Kidney tubule cell (primary cell): ENCODE measurements around the gene EEFSEC.

ENCODE experiments used
- DNase-seq: peaks from one replicate; pipeline ENCODE4 v3.0.0-alpha.2; 2018; ENCODE audit warnings: low spot score

The EEFSEC gene, protein sequence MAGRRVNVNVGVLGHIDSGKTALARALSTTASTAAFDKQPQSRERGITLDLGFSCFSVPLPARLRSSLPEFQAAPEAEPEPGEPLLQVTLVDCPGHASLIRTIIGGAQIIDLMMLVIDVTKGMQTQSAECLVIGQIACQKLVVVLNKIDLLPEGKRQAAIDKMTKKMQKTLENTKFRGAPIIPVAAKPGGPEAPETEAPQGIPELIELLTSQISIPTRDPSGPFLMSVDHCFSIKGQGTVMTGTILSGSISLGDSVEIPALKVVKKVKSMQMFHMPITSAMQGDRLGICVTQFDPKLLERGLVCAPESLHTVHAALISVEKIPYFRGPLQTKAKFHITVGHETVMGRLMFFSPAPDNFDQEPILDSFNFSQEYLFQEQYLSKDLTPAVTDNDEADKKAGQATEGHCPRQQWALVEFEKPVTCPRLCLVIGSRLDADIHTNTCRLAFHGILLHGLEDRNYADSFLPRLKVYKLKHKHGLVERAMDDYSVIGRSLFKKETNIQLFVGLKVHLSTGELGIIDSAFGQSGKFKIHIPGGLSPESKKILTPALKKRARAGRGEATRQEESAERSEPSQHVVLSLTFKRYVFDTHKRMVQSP

GRCh38 chr3:128153156-128154041 lies at the start of gene EEFSEC:
TSS of gene EEFSEC (plus strand) at chr3:128153481. CDS start at chr3:128153508, 27 bp downstream.
- peak; percentile 84 for DNase-seq

DNA sequence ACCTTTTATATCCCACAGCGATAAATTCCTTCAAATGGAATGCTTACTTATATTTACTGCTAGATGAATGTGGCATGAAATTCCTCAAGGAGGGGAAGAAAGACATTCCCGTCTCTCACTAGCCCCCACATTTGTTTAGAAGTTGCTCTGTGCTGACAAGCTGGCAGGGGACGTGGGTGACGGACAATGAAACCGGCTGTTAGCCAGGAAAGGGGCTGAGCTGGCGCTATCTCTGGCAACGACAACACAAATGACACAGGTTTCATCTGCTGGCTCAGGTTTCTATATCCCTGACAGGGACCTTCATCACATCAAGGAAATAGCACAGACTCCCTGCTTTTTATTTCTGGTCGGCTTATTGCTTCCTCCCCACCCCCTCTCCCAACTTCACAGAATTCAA lies 45.4 kb upstream of the EEFSEC start:
- DNase-seq: no peak

DNA sequence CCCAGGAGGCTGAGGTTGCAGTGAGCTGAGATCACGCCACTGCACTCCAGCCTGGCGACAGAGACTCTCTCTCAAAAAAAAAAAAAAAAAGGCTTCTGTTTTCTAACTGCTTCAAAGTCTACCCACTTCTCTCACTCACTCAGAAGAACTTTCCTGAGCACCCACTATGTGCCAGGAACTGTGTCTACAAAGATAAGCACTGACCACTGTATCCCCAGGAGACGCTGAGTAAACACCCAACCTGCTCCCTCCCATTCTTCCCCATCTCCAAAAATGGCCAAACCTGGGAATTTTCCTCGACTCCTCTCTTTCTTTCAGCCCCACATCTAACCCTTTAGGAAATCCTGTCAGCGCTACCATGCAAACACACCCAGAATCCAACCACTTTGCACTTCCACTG lies 42.1 kb upstream of the EEFSEC start:
- no peak for DNase-seq

- DNase-seq: peak; percentile 92
These were observed 40.8 kb upstream of the EEFSEC start for GRCh38 chr3:128112357-128112968.

DNA sequence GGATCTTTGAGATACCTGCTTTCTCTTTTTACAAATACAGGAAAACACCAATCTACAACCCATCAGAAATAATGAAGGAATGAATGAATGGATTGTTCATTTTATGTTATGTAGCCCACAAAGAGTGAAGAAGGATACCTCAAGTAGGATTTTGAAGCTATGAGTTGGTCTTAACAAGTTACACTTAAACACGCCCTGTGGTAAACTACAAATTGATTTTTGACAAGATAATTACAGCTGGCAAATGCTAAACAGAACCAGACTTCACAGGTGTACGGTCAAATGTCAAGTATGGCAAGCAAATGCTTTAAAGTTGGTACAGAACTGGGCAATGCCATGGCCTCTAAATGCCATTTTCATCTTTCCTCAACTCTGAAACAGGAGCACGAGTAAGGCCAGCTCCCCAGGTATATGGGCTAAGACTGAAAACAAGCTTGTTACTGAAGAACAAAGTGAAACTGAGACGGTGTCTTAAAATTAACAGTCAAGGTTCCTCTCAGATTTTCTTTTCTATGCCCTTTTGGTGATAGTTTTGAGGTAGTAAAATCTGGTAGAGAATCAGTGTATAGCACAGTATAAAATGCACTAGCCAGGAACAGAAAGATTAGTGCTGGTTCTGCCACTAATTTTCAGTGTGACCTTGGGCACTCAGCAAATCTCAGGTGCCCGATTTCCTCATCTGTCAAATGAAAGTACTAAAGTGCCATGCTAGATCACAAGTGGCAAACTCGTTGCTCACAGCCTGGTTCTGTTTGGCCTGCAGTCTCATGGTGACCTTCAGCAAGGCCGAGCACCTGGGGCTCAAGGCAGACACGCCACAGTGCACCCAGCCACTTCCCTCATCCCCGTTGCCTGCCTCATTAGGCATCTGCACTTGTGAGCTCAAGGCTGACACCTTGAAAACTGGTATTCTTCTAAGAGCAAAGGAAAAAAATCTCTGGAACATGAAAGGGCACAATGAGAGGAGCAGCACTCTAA lies 39.2 kb upstream of the EEFSEC start:
- DNase-seq: peak; percentile 70

DNA sequence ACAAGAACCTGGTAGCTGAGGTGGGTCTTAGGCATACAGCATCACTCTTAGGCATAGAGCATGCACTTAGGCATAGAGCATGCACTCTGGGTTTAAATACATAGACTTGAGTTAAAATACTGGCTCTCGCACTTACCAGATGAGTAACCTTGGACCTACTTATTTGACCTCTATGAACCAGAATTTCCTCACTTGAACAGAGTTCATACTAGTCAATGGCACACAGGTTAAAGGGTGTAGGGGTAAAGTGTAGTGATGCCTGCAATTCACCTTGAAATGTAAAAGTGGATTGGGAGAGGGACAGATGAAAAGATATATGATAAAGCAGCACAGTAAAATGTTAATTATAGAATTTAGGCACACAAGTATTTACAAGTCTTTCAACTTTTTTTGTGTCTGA lies 31.3 kb upstream of the EEFSEC start:
- no peak for DNase-seq

DNA sequence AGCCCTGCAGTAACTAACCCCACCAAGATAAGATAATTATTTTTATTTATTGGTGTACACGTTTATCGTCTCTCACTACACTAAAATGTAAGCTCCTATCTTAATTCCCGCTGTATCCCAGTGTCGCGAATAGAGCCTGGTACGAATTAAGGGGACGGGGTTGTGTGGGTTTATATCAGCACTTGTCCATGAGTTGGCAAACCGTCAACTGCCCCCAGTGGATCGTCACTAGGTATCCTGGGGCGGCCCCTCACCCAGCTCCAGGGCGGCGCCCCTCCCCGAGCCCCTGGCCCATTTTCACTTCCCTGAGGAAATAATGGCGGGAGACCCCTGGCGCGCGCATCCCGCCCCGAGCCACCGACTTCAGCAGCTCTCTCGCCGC lies 30.1 kb upstream of the EEFSEC start:
- no peak for DNase-seq

DNA sequence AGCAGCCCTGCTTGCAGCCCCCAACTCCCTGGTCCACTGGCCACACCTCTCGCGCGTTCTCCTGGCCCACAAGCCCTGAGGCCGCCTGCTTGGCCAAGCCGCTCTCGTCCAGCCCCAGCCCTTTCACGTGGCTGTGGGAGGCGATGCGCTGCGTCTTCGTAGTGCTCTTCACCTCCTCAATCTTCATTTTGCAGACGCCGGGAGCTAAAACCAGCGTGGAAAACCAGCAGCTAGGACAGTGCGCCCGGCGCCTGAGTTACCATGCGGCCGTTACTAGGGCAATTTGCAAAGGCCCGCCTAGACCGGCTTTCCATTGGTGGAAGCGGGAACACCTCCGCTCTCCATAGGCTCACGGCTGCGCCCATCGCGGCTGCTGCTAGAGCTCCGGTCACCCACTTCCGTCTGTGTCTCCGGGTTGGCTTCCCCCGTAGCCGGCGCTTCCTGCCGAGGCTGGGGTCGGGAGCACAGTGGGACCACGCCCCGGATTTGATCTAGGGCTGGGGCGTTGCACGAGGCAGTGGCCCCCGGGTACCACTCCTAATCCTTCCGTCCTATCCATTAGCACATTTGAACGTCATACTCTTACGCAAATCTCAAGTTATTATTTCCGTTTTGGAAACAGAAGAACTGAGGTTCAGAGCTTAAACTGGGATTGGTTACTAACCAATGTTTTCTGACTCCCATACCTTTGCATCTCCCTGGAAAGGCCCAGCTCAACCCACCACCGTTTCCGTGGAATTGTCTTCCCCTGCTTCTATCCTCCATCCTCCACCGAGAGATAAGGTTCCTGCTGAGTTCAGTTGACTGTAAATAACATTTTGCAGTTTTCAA lies 29.5 kb upstream of the EEFSEC start, which contains the start of gene RUVBL1:
RUVBL1 (minus strand) TSS at position 275 of the 831 bp plus-strand sequence; CDS start at position 187, 88 bp downstream.
- peak; percentile 98 for DNase-seq

GRCh38 chr3:128127236-128127635 lies 26.0 kb upstream of the EEFSEC start:
- no peak for DNase-seq

DNA sequence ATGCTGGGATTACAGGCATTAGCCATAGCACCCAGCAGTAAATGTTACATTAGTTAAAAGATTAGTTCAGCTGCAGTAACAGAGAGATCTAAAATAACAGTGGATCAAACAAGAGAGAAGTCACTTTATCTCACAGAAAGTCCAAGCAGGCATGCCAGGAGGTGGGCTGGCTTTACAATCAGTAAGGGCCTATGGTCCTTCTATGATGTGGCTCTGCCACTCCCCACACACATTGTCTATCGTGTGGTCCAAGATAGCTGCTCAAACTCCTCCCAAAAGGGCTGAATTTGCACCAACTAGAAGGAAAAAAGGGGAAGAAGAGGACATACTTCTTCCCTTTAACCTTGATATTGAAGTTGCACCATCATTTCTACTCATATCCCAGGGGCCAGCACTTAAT lies 25.0 kb upstream of the EEFSEC start:
- DNase-seq: no peak

GRCh38 chr3:128131897-128132646 lies 21.2 kb upstream of the EEFSEC start:
- DNase-seq: no peak

GRCh38 chr3:128133273-128133883 lies 19.9 kb upstream of the EEFSEC start:
- peak; percentile 58 for DNase-seq

DNA sequence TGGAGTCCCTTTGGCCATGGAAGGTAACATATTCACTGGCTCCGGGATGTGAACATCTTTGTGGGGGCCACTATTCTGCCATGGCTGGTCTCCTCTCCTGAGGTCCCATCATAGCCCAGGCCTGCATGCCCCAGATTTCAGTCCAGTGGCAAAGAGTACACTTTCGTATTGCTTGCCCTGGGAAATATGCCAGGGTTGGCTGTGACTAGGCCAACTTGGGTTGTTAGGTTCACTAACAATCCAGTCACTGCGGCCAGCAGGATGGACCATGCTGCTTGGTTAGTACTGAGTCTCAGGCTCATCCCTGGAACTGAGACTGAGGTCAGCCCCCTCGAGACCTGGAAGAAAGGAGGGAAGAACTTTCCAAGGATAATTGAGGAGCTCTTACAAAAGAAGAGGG lies 9.8 kb upstream of the EEFSEC start:
- no peak for DNase-seq

DNA sequence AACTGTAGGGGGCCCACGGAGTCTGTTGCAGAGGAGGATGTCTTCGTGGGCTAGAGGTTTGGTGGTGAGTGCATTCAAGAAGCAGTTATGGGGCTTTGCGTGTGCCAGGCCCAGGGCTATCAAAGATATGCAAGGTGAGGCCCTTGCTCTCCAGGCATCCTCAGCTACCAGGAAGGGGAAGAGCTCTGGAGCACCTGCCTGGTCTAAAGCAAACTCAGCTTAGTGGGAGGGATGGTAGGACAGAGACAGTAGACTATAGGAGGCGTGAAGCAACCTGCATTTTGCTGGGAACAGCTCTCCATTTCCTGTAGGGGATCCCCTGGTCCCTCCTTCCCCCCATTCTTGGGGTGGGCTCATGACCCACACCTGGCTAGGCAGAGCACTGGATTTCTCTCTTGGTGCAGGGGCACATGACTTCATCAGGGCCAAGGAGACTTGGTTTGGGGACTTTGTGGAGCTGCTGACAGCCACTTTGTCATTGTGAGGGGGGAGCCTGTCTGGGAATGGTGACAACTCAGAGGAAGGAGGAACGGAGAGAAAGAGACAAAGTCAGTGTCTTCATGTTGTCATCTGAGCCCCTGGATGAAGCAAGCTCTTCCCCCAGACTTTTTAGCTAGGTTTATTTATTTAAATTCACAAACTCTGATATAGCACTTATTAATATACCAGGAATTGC lies 8.6 kb upstream of the EEFSEC start:
- no peak for DNase-seq

DNA sequence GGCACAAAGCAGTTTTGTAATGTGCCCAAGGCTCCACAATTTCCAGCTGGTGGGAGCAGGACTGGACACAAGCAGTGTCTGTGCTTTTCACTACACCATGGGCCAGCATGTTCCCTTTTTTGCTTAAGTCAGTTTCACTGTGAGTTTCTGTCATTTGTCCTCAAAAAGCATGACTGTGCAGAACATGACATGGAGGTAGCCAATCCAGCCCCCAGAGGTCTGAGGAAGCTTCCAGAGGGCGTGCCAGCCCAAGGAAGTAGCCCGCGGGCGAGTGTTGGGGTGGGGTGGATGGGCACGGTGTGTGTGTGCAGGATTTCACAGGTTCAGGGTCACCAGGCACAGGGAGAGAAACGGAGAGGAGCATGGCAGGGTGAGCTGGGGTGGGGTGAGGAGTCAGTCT lies 8.0 kb upstream of the EEFSEC start:
- no peak for DNase-seq

DNA sequence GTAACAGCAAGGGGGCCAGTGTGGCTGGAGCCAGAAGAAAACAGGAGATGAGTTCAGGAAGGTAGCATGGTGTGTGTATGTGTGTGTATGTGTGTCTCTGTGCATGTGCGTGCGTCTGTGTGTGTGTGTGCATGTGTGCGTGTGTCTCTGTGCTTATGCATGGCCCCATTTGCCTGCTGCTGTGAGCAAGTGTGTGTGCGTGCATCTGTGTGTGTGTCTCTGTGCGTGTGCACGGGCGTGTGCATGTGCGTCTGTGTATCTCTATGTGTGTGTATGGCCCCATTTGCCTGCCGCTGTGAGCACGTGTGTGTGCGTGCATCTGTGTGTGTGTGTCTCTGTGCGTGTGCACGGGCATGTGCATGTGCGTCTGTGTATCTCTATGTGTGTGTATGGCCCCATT lies 7.1 kb upstream of the EEFSEC start:
- DNase-seq: no peak

GRCh38 chr3:128149650-128150049 lies 3.6 kb upstream of the EEFSEC start:
- no peak for DNase-seq

GRCh38 chr3:128151758-128152274 lies 1.5 kb upstream of the EEFSEC start:
- no peak for DNase-seq
